H9 (cell line): ENCODE measurements around the gene TEKT5. TPM values are rescaled to one million over a fixed set of nuclear protein-coding genes. Genes with fewer than 3 reads are reported as not detected.

Source experiments
- DNase-seq: peaks from one replicate; pipeline ENCODE4 v3.0.0-alpha.2; 2017
- H2AFZ ChIP-seq: one replicate; pipeline ENCODE4 v1.6.1; 2013; ENCODE audit warnings: mild to moderate bottlenecking, low read length, control low read depth, moderate library complexity
- H2AK5ac ChIP-seq: 2 replicates; pipeline ENCODE4 v1.6.1; 2013; ENCODE audit warnings: low read length, control low read depth, mixed read lengths; ENCODE audit not compliant: insufficient read length
- H2BK120ac ChIP-seq: one replicate; pipeline ENCODE4 v1.6.1; 2013; ENCODE audit warnings: low read depth, mild to moderate bottlenecking, low read length, control low read depth, inconsistent platforms; ENCODE audit not compliant: poor library complexity, severe bottlenecking
- H2BK12ac ChIP-seq: 2 replicates; pipeline ENCODE4 v1.6.1; 2013; ENCODE audit warnings: low read length, control low read depth, mixed read lengths, low read depth; ENCODE audit not compliant: insufficient read length
- H2BK15ac ChIP-seq: 2 replicates; pipeline ENCODE4 v1.6.1; 2013; ENCODE audit warnings: low read depth, low read length, control low read depth
- H2BK20ac ChIP-seq: one replicate; pipeline ENCODE4 v1.6.1; 2013; ENCODE audit warnings: low read depth, mild to moderate bottlenecking, low read length, control low read depth, inconsistent platforms; ENCODE audit not compliant: poor library complexity, severe bottlenecking
- H2BK5ac ChIP-seq: 2 replicates; pipeline ENCODE4 v1.6.1; 2013; ENCODE audit warnings: low read length, control low read depth, mixed read lengths; ENCODE audit not compliant: insufficient read length
- H3K14ac ChIP-seq: 2 replicates; pipeline ENCODE4 v1.6.1; 2013; ENCODE audit warnings: low read length, control low read depth; ENCODE audit not compliant: insufficient read depth
- H3K18ac ChIP-seq: 2 replicates; pipeline ENCODE4 v1.6.1; 2013; ENCODE audit warnings: low read depth, mild to moderate bottlenecking, mixed read lengths, low read length, control low read depth; ENCODE audit not compliant: insufficient read length
- H3K23ac ChIP-seq: 2 replicates; pipeline ENCODE4 v1.6.1; 2013; ENCODE audit warnings: low read length, control low read depth, mixed read lengths, low read depth; ENCODE audit not compliant: insufficient read length
- H3K23me2 ChIP-seq: 2 replicates; pipeline ENCODE4 v1.6.1; 2013; ENCODE audit warnings: low read depth, mild to moderate bottlenecking, mixed read lengths, low read length, control low read depth; ENCODE audit not compliant: insufficient read length, poor library complexity, severe bottlenecking
- H3K27ac ChIP-seq: 2 replicates; pipeline ENCODE4 v1.5.1; 2013; ENCODE audit warnings: low read length, control low read depth, mixed read lengths, low read depth; ENCODE audit not compliant: insufficient read length
- H3K27me3 ChIP-seq: 2 replicates; pipeline ENCODE4 v1.6.1; 2013; ENCODE audit warnings: low read length, control low read depth, inconsistent platforms; ENCODE audit not compliant: insufficient read depth
- H3K4ac ChIP-seq: 2 replicates; pipeline ENCODE4 v1.6.1; 2013; ENCODE audit warnings: low read depth, mild to moderate bottlenecking, control low read depth, inconsistent platforms, low read length, moderate library complexity
- H3K4me1 ChIP-seq: 2 replicates; pipeline ENCODE4 v1.6.1; 2013; ENCODE audit warnings: low read length, control low read depth, inconsistent platforms; ENCODE audit not compliant: insufficient read depth
- H3K4me2 ChIP-seq: 2 replicates; pipeline ENCODE4 v1.6.1; 2013; ENCODE audit warnings: low read length, control low read depth, mixed read lengths; ENCODE audit not compliant: insufficient read length, insufficient read depth
- H3K56ac ChIP-seq: 2 replicates; pipeline ENCODE4 v1.6.1; 2013; ENCODE audit warnings: low read depth, mild to moderate bottlenecking, mixed read lengths, low read length, control low read depth; ENCODE audit not compliant: insufficient read length
- H3K79me1 ChIP-seq: 2 replicates; pipeline ENCODE4 v1.6.1; 2013; ENCODE audit warnings: low read depth, mild to moderate bottlenecking, moderate library complexity, low read length, control low read depth, inconsistent platforms; ENCODE audit not compliant: insufficient read depth, poor library complexity, severe bottlenecking
- H3K79me2 ChIP-seq: 2 replicates; pipeline ENCODE4 v1.6.1; 2013; ENCODE audit warnings: low read length, control low read depth, inconsistent platforms; ENCODE audit not compliant: insufficient read depth
- H3K9ac ChIP-seq: 2 replicates; pipeline ENCODE4 v1.6.1; 2013; ENCODE audit warnings: low read length, control low read depth, mixed read lengths; ENCODE audit not compliant: insufficient read length; ENCODE audit errors: extremely low read depth
- H3K9me3 ChIP-seq: one replicate; pipeline ENCODE4 v1.6.1; 2013; ENCODE audit warnings: low read depth, low read length, inconsistent platforms; ENCODE audit not compliant: control insufficient read depth
- H3T11ph ChIP-seq: one replicate; pipeline ENCODE4 v1.6.1; 2013; ENCODE audit warnings: mild to moderate bottlenecking, low read length, control low read depth, inconsistent platforms
- H4K20me1 ChIP-seq: one replicate; pipeline ENCODE4 v1.6.1; 2013; ENCODE audit not compliant: control insufficient read depth, insufficient read length, insufficient read depth
- H4K5ac ChIP-seq: 2 replicates; pipeline ENCODE4 v1.6.1; 2013; ENCODE audit warnings: low read depth, mild to moderate bottlenecking, mixed read lengths, low read length, control low read depth; ENCODE audit not compliant: insufficient read length
- H4K8ac ChIP-seq: replicated peaks from 2 replicates; pipeline ENCODE4 v1.6.1; 2013; ENCODE audit warnings: low read length, control low read depth, mixed read lengths, low read depth; ENCODE audit not compliant: insufficient read length
- H4K91ac ChIP-seq: 2 replicates; pipeline ENCODE4 v1.6.1; 2013; ENCODE audit warnings: low read depth, mild to moderate bottlenecking, moderate library complexity, mixed read lengths, low read length, control low read depth; ENCODE audit not compliant: insufficient read length
- H3K27ac Mint-ChIP-seq, 3 experiments: 2 replicates in 2 of 3; 3 replicates in 1 of 3; pipeline ENCODE4 v1.8.0; 2020 to 2021; ENCODE audit warnings: mixed read lengths in 3 of 3, mild to moderate bottlenecking in 1 of 3, moderate library complexity in 1 of 3
- H3K27me3 Mint-ChIP-seq: 2 replicates; pipeline ENCODE4 v1.8.0; 2021; ENCODE audit warnings: low read depth, mild to moderate bottlenecking, moderate library complexity, mixed read lengths
- H3K36me3 Mint-ChIP-seq, 3 experiments: 2 replicates in 2 of 3; 3 replicates in 1 of 3; pipeline ENCODE4 v1.8.0; 2020 to 2021; ENCODE audit warnings: low read depth in 3 of 3, mixed read lengths in 3 of 3; ENCODE audit not compliant: insufficient read depth in 1 of 3
- H3K4me1 Mint-ChIP-seq, 2 experiments: 2 replicates each; pipeline ENCODE4 v1.8.0; 2020; ENCODE audit warnings: mixed read lengths in 2 of 2
- H3K4me3 Mint-ChIP-seq, 2 experiments: 2 replicates in 1 of 2; 3 replicates in 1 of 2; pipeline ENCODE4 v1.8.0; 2020 to 2021; ENCODE audit warnings: mild to moderate bottlenecking in 2 of 2, mixed read lengths in 2 of 2, moderate library complexity in 1 of 2
- H3K9me3 Mint-ChIP-seq, 2 experiments: 2 replicates in 1 of 2; 3 replicates in 1 of 2; pipeline ENCODE4 v1.8.0; 2020; ENCODE audit warnings: mild to moderate bottlenecking in 2 of 2, mixed read lengths in 2 of 2, moderate library complexity in 1 of 2
- CTCF ChIP-seq: fragments of 200-600 bp; sonication (generic); conservative IDR thresholded peaks from 3 replicates; pipeline ENCODE4 v1.8.0; 2021; ENCODE audit warnings: antibody characterized with exemption, mild to moderate bottlenecking
- WGBS: extraction: QIAGEN DNeasy Blood & Tissue Kit; methylation state at CpG from one replicate; pipeline ENCODE4 v1.1.7; 2013; ENCODE audit warnings: missing lambda C conversion rate, low lambda C conversion rate, mixed read lengths; ENCODE audit not compliant: insufficient read length; ENCODE audit errors: extremely low coverage; 5-methylcytosine and 5-hydroxymethylcytosine counted together
- total RNA-seq: library from RNA; stranded (reverse); gene quantifications from 2 replicates; pipeline ENCODE4 v1.2.1, GENCODE V29; 2021

The TEKT5 gene
- total RNA-seq, 1 experiment from 2014 or later: 0.31 TPM

GRCh38 chr16:10675216-10675615 lies 19.5 kb downstream of the TEKT5 start:
- Histone ChIP-seq H3K56ac (no peak overlapping the region), H3K23me2 (no peaks in the 10 kb centered on the region), H3K18ac (no peak overlapping the region), H2BK5ac (no peak overlapping the region), H3K27ac (no peak overlapping the region), H2AFZ (no peak overlapping the region), H4K91ac (no peak overlapping the region), H2BK120ac (no peak overlapping the region), H3K9me3 (no peaks in the 10 kb centered on the region), H3K27me3 (no peaks in the 10 kb centered on the region), H3K4ac (no peak overlapping the region), H3K4me1 (peaks cover 2% of the 10 kb centered on the region; the same call in 1 of the 2 replicates), H4K8ac (no peak overlapping the region), H4K20me1 (no peaks in the 10 kb centered on the region), H2AK5ac (no peak overlapping the region), H3K4me2 (no peak overlapping the region), H3K79me1 (no peaks in the 10 kb centered on the region), H3K9ac (no peak overlapping the region), H2BK12ac (no peak overlapping the region), H4K5ac (no peak overlapping the region), H3K23ac (no peak overlapping the region), H2BK20ac (no peak overlapping the region), H3K14ac (no peak overlapping the region), H2BK15ac (no peak overlapping the region), H3T11ph (no peak overlapping the region), H3K79me2 (no peaks in the 10 kb centered on the region)
- no peaks in the 10 kb centered on the region; a peak in 1 of 7 replicates for H3K36me3 Mint-ChIP-seq
- no peak overlapping the region for H3K4me3 Mint-ChIP-seq
- no CpG with 5 or more reads among the region's 11 CpGs for WGBS
- no peak for DNase-seq
- H3K27me3 Mint-ChIP-seq: peaks cover 7% of the 10 kb centered on the region
- H3K4me1 Mint-ChIP-seq: peaks cover 9 to 15% of the 10 kb centered on the region in 2 experiments
- no peak for TF ChIP-seq CTCF
- H3K9me3 Mint-ChIP-seq: no peaks in the 10 kb centered on the region
- H3K27ac Mint-ChIP-seq: no peak overlapping the region
